ENCODE data around the gene ANKRD63. TPM values are rescaled to one million over a fixed set of nuclear protein-coding genes. Genes with fewer than 3 reads are reported as not detected.

ANKRD63 gene
- total and polyA plus RNA-seq, 2 donors (not counting 1 experiment from before 2014, with no cell fraction given), result 0.25 TPM; not detected in 1

DNA sequence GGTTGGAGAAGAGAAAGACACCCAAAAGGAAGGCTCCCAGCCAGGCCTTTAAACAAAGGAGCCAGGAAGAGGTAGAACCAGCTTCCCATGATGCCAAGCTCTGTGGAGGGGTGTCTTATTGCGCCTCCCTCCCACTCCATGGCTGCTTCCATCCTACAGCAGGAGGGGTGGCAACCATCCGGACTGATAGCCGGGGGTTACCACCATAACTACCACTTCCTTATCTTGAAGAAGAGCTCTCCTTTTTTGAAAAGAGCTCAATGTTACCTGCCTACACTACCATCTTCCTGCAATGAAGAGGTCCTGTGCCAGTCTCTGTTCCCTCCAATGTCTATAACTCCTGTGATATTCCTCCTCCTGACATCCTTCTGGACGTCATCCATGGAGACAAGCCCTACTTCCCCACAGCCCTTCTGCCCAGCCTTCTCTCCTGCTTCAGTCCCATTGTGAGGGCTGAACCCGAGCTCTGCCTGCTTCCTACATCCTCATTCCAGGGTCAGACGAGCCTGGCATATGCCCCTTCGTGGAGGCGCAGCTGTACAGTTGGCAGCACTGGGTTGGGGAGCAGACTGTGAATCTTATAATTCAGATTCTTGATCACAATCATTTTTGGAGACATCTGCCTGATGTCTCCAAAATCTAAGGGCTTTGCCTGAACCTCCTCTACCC lies 49.4 kb upstream of the ANKRD63 start:
- Histone ChIP-seq H3K27me3 (replicated peaks in 1 of 4; ENCODE audit: control extremely low read depth in 1 of 4, control insufficient read depth in 3 of 4, insufficient read depth in 4 of 4, low read length in 3 of 4) (peaks cover 0 to 4% (median 0%) of the 10 kb centered on the region in 4 experiments), H3K4me1 (ENCODE audit: control insufficient read depth in 2 of 2, insufficient read depth in 2 of 2, low read length in 2 of 2) (peaks cover 17 to 23% of the 10 kb centered on the region in 2 donors), H3K36me3 (replicated peaks in 1 of 2; ENCODE audit: control extremely low read depth in 1 of 2, control insufficient read depth in 1 of 2, extremely low read depth in 1 of 2, insufficient read depth in 2 of 2, low read length in 1 of 2) (no peaks in the 10 kb centered on the region), H4K20me1 (ENCODE audit: control insufficient read depth, insufficient read depth, low read length, poor library complexity, severe bottlenecking) (no peaks in the 10 kb centered on the region), H3K9ac (ENCODE audit: low read length) (no peak overlapping the region), H3K9me3 (ENCODE audit: control extremely low read depth in 1 of 3, control insufficient read depth in 2 of 3, insufficient read depth in 1 of 3, low read length in 2 of 3) (no peaks in the 10 kb centered on the region), H3K27ac (ENCODE audit: low read length in 2 of 2) (no peak overlapping the region), H3K4me3 (ENCODE audit: control extremely low read depth in 1 of 5, extremely low read depth in 1 of 5, insufficient read depth in 1 of 5, low read depth in 2 of 5, low read length in 4 of 5) (no peak overlapping the region), H3K79me2 (ENCODE audit: control insufficient read depth, insufficient read depth, low read length) (no peaks in the 10 kb centered on the region), H3K4me2 (replicated peaks; ENCODE audit: low read depth, low read length, poor library complexity, severe bottlenecking) (no peak overlapping the region), H2AFZ (ENCODE audit: insufficient read depth, low read depth, low read length, poor library complexity, severe bottlenecking) (no peak overlapping the region)
- Mint-ChIP-seq H3K4me1 (peaks cover 24% of the 10 kb centered on the region), H3K9me3 (ENCODE audit: insufficient read depth) (no peaks in the 10 kb centered on the region), H3K27me3 (no peaks in the 10 kb centered on the region), H3K4me3 (no peak overlapping the region), H3K27ac (no peak overlapping the region)
- CTCF ChIA-PET, result interaction anchor here (0.7 to 12.2 kb wide), 6 partner anchors 12 to 53 kb away, joined by 4 to 221 read pairs (median 6); partner anchors contain the start of genes INAFM2 and PLCB2
- no peak for TF ChIP-seq EZH2 (IDR thresholded peaks at IDR 0.05; ENCODE audit: borderline replicate concordance, insufficient read depth, low read depth, low read length, poor library complexity, severe bottlenecking)
- TF ChIP-seq, protein P1, sequence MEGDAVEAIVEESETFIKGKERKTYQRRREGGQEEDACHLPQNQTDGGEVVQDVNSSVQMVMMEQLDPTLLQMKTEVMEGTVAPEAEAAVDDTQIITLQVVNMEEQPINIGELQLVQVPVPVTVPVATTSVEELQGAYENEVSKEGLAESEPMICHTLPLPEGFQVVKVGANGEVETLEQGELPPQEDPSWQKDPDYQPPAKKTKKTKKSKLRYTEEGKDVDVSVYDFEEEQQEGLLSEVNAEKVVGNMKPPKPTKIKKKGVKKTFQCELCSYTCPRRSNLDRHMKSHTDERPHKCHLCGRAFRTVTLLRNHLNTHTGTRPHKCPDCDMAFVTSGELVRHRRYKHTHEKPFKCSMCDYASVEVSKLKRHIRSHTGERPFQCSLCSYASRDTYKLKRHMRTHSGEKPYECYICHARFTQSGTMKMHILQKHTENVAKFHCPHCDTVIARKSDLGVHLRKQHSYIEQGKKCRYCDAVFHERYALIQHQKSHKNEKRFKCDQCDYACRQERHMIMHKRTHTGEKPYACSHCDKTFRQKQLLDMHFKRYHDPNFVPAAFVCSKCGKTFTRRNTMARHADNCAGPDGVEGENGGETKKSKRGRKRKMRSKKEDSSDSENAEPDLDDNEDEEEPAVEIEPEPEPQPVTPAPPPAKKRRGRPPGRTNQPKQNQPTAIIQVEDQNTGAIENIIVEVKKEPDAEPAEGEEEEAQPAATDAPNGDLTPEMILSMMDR (IDR thresholded peaks at IDR 0.05), result no peak
- WGBS (ENCODE audit: insufficient coverage), result 62% methylated on average over 4 of the region's 8 CpGs
- intact Hi-C loops (cut with micrococcal nuclease), result no loop called here
- POLR2A ChIA-PET, result interaction anchor here (0.6 kb wide), 1 partner anchor 263 kb away, joined by 3 read pairs; no protein-coding TSS in a partner anchor
- DNase-seq, result no peak
- ATAC-seq (ENCODE audit: low read depth), result no peak

DNA sequence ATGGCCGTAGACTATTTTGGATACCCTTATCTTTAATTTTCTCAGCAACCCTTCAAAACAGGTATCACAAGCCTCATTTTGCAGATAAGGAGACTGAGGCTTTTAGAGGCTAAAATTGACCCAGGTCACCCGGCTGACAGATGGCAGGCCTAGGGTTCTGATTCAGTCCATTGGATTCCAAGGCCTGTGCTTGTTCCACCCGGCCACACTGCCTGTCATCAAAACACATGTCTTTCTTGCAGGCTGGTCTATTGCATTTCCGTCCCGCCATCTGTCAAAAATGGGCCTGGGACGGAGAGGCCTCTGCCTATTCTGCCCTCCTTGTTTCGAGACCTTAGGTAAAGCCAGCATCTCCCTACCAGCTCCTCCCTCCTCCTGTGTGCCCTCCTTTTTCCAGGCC lies 48.8 kb upstream of the ANKRD63 start:
- Mint-ChIP-seq H3K4me1 (peaks cover 19% of the 10 kb centered on the region), H3K4me3 (no peak overlapping the region), H3K27ac (no peak overlapping the region), H3K27me3 (no peaks in the 10 kb centered on the region), H3K9me3 (ENCODE audit: insufficient read depth) (no peaks in the 10 kb centered on the region)
- CTCF ChIA-PET, result interaction anchor here (1.7 to 12.2 kb wide), 5 partner anchors 12 to 53 kb away, joined by 6 to 221 read pairs (median 43); partner anchors contain the start of genes INAFM2 and PLCB2
- Histone ChIP-seq H3K4me3 (ENCODE audit: control extremely low read depth in 1 of 5, extremely low read depth in 1 of 5, insufficient read depth in 1 of 5, low read depth in 2 of 5, low read length in 4 of 5) (no peak overlapping the region), H3K9ac (ENCODE audit: low read length) (no peak overlapping the region), H4K20me1 (ENCODE audit: control insufficient read depth, insufficient read depth, low read length, poor library complexity, severe bottlenecking) (no peaks in the 10 kb centered on the region), H3K4me2 (replicated peaks; ENCODE audit: low read depth, low read length, poor library complexity, severe bottlenecking) (no peak overlapping the region), H3K27ac (ENCODE audit: low read length in 2 of 2) (no peak overlapping the region), H3K79me2 (ENCODE audit: control insufficient read depth, insufficient read depth, low read length) (no peaks in the 10 kb centered on the region), H3K27me3 (replicated peaks in 1 of 4; ENCODE audit: control extremely low read depth in 1 of 4, control insufficient read depth in 3 of 4, insufficient read depth in 4 of 4, low read length in 3 of 4) (no peaks in the 10 kb centered on the region), H3K4me1 (ENCODE audit: control insufficient read depth in 2 of 2, insufficient read depth in 2 of 2, low read length in 2 of 2) (peaks cover 17 to 21% of the 10 kb centered on the region in 2 donors), H3K9me3 (ENCODE audit: control extremely low read depth in 1 of 3, control insufficient read depth in 2 of 3, insufficient read depth in 1 of 3, low read length in 2 of 3) (no peaks in the 10 kb centered on the region), H2AFZ (ENCODE audit: insufficient read depth, low read depth, low read length, poor library complexity, severe bottlenecking) (no peak overlapping the region), H3K36me3 (replicated peaks in 1 of 2; ENCODE audit: control extremely low read depth in 1 of 2, control insufficient read depth in 1 of 2, extremely low read depth in 1 of 2, insufficient read depth in 2 of 2, low read length in 1 of 2) (no peaks in the 10 kb centered on the region)
- no peak for TF ChIP-seq EZH2 (IDR thresholded peaks at IDR 0.05; ENCODE audit: borderline replicate concordance, insufficient read depth, low read depth, low read length, poor library complexity, severe bottlenecking)
- TF ChIP-seq, protein P1 (IDR thresholded peaks at IDR 0.05), result no peak
- intact Hi-C loops (cut with micrococcal nuclease), result no loop called here
- DNase-seq (no peak), ATAC-seq (ENCODE audit: low read depth) (no peak)
- POLR2A ChIA-PET, result no interaction called here
- WGBS (ENCODE audit: insufficient coverage), result 98% methylated on average over 6 of the region's 7 CpGs

Data from B cell (primary cell).